Mononuclear cell (primary cell): ENCODE measurements around the gene COX6B2. TPM values are rescaled to one million over a fixed set of nuclear protein-coding genes. Genes with fewer than 3 reads are reported as not detected.
"Not testable (repeated sequence)": the region's sequence is repeated elsewhere in the genome, so short reads cannot be mapped to it uniquely, and the experiment has no call there.

ENCODE experiments used
- H3K27me3 ChIP-seq: 2 replicates; pipeline ENCODE4 v1.6.0; 2011; ENCODE audit warnings: low read length, control low read depth; ENCODE audit not compliant: insufficient read depth
- H3K4me1 ChIP-seq: 2 replicates; pipeline ENCODE4 v1.5.1; 2011; ENCODE audit warnings: mild to moderate bottlenecking, low read length, control low read depth; ENCODE audit not compliant: insufficient read depth
- H3K4me3 ChIP-seq: 2 replicates; pipeline ENCODE4 v1.5.1; 2011; ENCODE audit warnings: mild to moderate bottlenecking, low read length, moderate library complexity
- H3K9me3 ChIP-seq: 2 replicates; pipeline ENCODE4 v1.5.1; 2011; ENCODE audit warnings: low read depth, mild to moderate bottlenecking, control low read depth, low read length
- total RNA-seq: library from RNA; depleted of rRNA; stranded (reverse); fragments of >200 nt; gene quantifications from one replicate; pipeline ENCODE4 v1.2.3, GENCODE V29; 2012

Gene COX6B2, protein sequence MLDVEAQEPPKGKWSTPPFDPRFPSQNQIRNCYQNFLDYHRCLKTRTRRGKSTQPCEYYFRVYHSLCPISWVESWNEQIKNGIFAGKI
- not detected for total RNA-seq

DNA sequence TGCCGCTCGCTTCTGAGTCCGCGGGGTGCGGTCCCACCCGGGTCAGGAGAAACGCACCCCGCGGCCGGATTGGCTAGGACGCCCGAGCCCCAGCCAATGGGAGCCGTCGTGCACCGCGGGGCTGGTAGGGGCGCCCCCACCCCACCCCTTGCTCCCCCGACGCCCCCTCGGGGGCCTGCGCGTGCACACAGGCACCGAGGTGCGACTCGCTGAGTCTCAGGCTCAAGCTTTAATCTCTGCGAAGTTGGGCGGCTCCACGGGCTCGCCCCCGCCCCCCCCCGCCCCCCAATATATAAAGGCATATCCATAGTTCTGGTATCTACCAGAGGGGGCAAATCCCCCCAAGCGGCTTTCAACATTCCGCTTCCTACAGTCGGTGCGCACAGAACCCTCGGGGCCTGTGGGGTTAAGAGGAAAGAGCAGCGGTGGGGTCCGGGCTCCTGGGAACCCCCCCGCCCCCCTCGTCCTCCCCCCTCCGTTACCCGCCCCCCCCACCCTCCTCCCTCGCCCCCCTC lies at the start of gene COX6B2:
Gene COX6B2 (minus strand): TSS at position 22 of the 515 bp plus-strand sequence. CDS start 198 bp downstream, outside the sequence.
- Histone ChIP-seq H3K27me3 (peaks cover 31% of the 10 kb centered on the region), H3K9me3 (no peaks in the 10 kb centered on the region), H3K4me3 (no peak within 1 kb of the TSS), H3K4me1 (peaks cover 8% of the 10 kb centered on the region)

DNA sequence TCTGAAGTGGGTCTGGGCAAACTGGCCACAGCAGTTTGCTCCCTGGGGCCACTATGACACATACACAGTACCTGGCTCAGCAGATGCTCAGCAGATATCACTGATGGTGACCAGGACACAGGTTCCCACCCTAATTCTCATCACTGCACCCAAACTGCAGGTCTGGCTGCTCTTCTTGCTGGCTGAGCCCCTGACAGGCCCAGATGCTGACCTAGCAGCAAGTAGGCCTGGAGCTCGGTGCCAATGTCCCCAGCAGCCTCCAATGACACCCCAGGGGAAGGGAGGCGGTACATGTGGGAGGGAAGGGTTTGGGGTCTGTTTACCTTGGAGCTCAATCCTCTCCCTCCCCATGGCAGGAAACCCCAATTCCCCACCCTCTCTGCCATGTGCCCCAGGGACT lies 48.0 kb upstream of the COX6B2 start:
- Histone ChIP-seq H3K4me1 (peaks cover 42% of the 10 kb centered on the region), H3K27me3 (no peaks in the 10 kb centered on the region), H3K4me3 (no peak overlapping the region), H3K9me3 (no peaks in the 10 kb centered on the region)

DNA sequence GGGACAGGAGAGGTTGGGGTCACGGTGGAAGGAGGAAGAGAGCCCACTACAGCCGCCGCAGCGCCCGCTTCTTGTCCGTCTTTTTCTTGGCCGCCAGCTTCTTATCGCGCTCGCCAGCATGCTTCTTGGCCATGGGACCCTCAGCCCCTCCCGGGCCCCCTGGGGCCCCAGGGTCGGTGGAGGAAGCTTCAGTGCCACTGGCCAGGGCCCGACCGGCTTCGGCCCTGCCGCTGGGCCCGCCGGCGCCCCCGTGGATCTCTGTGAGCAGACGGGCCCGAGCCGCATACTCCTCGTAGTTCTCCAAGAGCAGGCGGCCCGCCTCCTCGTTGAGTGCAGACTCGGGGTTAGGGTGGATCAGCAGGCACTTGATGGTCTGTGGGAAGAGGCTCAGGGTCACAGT lies 46.9 kb upstream of the COX6B2 start:
- H3K27me3 ChIP-seq, H3K9me3 ChIP-seq, H3K4me3 ChIP-seq: not testable (repeated sequence)
- peaks cover 35% of the 10 kb centered on the region for H3K4me1 ChIP-seq

DNA sequence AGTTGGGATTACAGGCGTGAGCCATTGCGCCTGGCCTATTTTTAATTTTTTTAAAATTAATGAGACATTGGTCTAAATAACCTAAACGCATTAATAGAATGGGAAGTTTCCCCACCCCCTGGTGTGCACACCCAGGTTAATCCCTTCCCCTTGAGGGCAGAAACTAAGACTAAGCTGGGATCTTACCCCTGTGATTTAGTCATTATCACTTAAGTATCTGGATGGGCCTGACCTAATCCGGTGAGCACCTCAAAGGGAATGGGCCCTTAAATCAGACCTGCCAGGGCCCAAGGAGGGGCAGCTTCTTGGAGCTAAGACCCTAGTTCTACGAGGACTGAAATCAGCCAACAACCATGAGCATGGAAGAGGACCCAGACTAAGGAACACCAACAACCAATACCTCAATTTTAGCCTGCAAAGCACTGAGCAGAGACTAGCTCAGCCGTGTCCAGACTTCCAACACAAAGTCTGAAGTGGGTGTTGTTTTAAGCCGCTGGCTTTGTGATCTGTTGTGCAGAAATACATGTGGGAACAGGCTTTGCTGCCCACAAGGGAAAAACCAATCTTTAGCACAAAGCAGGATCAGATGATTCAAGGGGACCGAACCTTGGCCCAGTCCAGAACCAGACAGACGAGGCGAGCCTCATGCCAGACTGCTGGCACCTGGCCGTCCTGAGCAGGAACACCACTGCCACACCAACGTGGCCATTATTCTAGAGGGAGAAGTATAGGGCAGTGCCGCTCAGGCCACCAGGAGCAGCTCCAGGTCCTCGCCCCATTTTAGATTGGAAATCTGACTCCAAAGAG lies 46.0 kb upstream of the COX6B2 start:
- H3K9me3 ChIP-seq = no peaks in the 10 kb centered on the region

DNA sequence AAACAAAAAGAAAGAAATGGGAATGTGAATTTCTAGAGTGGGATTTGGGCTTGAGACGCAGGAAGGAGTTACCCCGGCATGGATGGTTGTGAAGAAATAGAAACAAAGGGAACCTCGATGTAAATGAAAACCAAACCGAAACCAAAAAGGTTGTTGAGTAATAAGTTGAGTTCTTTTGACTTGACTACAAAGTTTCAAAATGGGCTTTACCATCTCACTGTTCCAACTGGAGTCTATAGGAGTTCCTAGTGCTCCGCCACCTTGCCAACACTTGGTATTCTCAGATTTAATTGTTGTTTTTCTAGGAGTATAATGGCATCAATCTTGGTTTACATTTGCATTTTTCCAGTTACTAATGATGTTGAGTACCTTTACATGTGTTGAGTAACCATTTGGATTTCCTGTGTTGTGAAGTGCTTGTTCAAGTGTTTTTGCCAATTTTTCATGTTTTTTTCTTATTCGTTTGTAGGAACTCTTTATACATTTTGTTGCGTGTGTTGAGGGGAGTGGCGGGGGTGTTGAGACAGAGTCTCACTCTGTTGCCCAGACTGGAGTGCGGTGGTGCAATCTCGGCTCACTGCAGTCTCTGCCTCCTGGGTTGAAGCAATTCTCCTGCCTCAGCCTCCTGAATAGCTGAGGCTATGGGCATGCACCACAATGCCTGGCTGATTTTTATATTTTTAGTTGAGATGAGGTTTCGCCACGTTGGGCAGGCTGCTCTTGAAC lies 43.8 kb upstream of the COX6B2 start:
- Histone ChIP-seq H3K9me3 (no peaks in the 10 kb centered on the region), H3K4me1 (peaks cover 23% of the 10 kb centered on the region), H3K4me3 (no peak overlapping the region), H3K27me3 (no peaks in the 10 kb centered on the region)

More for the DNA sequence above, 46.0 kb upstream of the COX6B2 start:
- H3K4me3 ChIP-seq = no peak overlapping the region
- peaks cover 26% of the 10 kb centered on the region for H3K4me1 ChIP-seq
- H3K27me3 ChIP-seq = no peaks in the 10 kb centered on the region

DNA sequence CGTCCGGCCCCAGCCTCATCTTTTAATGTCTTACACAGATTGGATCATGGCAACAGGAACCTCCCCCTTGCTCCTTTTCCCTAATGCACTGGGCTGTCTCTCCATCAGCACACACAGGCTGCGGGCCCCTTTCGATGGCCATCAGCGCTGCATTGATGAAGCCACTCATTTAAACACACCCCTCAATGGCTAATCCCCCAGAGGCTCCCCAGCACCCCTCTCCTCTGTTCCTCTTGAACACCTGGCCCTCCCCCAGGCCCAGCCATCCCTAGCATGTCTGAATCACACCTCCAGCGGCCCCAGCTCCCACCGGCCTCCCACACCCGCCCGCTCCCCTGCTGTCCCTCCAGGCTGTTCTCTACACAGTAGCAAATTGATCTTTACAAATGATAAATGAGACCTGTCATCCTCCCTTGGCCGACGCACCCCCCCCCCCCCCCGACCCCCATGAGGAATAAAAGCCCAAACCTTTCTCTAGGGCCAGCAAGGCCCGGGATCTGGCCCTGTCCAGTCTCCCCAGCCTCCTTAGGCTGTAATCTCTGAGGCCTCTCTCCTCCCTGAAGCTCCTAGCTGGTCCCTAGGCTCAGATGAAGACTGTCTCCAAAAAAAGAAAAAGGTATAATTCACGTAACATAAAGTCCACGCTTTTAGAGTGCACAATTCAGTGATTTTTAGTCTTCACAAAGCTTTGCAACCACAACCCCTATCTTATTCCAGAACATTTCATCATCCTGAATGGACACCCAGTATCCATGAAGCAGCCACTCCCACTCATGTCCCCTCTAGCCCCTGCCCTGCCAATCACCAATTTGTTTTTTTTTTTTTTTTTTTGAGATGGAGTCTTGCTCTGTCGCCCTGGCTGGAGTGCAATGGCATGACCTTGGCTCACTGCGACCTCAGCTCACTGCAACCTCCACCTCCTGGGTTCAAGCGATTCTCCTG lies 38.6 kb upstream of the COX6B2 start:
- Histone ChIP-seq H3K4me3 (no peak overlapping the region), H3K9me3 (no peaks in the 10 kb centered on the region), H3K27me3 (no peaks in the 10 kb centered on the region), H3K4me1 (peaks cover 27% of the 10 kb centered on the region)

DNA sequence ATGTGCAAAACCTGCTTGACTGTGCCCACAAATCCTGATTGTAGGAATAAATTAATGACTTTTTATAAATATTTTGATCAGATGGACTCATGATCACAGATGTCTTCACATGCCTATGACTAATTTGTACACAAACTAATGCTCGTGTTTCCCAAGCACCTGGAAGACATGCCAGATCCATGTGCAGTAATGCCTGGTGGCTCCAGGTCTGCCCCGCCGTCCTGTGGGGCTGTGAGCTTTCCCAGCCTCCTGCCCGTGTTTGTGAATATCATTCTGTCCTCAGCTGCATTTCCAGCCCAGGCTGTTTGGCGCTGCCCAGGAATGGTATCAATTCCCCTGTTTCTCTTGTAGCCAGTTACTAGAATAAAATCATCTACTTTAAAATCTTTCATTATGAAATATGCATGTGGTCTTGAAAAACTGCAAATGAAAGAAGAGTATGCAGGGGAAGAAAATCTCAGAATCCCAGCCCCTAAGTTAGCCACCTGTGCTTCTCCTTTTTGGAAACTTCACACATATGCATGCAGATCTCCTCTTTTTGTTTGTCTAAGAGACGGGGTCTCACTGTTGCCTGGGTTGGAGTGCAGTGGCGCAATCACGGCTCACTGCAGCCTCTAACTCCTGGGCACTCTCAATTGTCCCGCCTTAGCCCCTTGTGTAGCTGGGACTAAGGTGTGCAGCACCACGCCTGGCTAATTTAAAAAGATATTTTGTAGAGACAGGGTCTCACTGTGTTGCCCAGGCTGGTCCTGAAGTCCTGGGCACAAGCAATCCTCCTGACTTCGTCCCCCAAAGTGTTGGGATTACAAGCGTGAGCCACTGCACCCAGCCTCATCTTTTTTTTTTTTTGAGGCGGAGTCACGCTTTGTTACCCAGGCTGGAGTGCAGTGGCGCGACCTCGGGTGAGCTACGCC lies 37.4 kb upstream of the COX6B2 start:
- no peak overlapping the region for H3K4me3 ChIP-seq
- no peaks in the 10 kb centered on the region for H3K9me3 ChIP-seq
- H3K4me1 ChIP-seq = peaks cover 35% of the 10 kb centered on the region
- H3K27me3 ChIP-seq = no peaks in the 10 kb centered on the region

DNA sequence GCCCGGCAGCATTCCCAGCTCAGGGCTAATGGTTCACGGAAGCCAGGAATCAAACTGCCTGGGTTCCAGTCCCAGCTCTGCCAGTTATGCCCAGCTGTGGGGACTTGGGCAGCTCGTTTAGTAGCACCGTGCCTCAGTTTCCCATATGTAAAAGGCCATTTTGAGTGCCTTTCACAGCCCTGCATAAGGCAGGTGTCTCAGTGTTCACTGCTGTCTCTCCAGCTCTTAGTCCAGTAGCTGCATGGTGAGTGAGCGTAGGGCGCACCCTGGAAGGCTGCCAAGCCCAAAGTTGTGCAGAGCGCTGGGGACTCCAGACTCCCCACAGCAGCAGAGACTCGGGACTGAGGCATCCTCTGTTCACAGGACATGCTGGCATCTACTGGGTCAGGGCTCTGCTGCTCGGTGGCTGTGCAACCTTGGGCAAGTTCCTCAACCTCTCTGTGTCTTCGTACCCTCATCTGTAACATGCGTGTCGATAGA lies 36.7 kb upstream of the COX6B2 start:
- no peaks in the 10 kb centered on the region for H3K27me3 ChIP-seq
- H3K4me1 ChIP-seq = peaks cover 40% of the 10 kb centered on the region
- H3K9me3 ChIP-seq = no peaks in the 10 kb centered on the region
- H3K4me3 ChIP-seq = no peak overlapping the region

DNA sequence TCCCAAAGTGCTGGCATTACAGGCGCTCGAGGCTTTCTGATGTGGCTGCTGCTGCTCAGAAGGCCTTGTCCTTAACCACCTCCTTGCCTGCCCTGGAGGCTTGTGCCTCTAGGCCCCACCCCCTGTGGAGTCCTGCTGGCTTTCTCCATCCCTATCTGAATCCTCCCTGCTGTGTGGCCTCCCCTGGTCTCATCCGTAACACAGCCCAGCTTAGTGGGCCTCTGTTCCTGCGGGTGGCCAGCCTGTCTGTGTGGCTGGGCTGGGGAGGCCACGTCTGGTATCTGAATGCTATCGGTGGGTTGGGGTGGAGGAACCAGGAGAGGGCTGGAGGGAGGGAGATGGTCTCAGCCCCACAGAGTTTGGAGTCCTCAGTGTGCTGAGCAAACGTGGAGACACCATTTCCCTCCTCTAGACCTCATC lies 36.0 kb upstream of the COX6B2 start:
- Histone ChIP-seq H3K9me3 (no peaks in the 10 kb centered on the region), H3K27me3 (no peaks in the 10 kb centered on the region), H3K4me1 (peaks cover 40% of the 10 kb centered on the region), H3K4me3 (no peak overlapping the region)

DNA sequence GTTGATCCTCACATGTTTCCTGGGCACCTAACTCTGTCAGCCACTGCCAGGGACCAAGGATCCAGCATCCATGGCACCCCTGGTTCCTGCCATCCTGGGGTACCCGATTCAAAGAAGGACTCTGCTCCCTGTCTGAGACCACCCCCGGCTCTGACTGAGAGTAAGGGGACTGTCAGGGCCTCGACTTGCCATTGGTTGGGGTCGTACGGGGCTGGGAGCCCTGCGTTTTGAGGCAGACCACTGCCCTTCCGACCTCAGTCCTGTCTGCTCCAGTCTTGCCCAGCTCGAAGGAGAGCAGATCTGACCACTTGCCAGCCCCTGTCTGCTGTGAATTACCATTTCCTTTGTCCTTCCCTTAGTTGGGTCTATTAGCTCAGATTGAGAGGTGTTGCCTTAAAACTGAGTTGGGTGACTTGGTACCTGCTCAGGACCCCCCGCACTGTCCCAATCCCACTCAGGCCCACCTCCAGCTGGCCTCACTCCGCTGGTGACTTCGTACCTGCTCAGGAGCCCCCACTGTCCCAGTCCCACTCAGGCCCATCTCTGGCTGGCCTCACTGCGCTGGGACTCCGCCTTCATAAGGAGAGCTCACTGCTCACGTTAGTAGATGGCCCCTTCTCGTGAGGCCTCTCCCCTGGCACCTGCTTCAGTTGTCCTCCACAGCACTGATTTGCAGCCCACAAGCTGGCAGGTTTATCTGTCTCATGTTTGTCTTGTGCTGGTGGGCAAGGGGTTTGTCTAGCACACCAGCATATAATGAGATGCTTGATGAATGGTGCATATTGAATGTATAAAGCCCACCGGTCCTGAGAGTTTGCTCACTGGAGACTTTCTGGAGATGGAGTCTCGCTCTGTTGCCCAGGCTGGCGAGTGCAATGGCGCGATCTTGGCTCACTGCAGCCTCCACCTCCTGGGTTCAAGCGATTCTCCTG lies 35.1 kb upstream of the COX6B2 start:
- H3K4me1 ChIP-seq = peaks cover 46% of the 10 kb centered on the region
- no peak overlapping the region for H3K4me3 ChIP-seq
- no peaks in the 10 kb centered on the region for H3K9me3 ChIP-seq
- no peaks in the 10 kb centered on the region for H3K27me3 ChIP-seq

DNA sequence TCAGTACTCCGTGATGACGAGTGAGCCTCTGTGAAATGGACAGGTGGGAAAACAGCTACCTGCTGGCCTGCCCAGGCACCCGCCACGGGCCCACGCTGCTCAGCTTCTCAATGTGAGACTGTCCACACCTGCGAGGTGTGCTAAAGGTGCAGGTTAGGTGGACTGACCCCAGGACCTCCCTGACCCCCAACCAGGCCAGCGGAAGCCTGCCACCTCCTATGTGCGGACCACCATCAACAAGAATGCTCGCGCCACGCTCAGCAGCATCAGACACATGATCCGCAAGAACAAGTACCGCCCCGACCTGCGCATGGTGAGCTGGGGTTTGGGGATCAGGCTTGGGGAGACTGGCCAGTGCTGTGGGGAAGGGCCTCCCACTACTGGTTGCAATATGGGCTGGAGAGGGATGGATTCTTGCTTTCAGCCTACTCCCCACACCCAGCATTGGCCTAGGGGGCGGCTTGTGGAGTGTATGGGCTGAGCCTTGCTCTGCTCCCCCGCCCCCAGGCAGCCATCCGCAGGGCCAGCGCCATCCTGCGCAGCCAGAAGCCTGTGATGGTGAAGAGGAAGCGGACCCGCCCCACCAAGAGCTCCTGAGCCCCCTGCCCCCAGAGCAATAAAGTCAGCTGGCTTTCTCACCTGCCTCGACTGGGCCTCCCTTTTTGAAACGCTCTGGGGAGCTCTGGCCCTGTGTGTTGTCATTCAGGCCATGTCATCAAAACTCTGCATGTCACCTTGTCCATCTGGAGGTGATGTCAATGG lies 33.4 kb upstream of the COX6B2 start:
- H3K4me3 ChIP-seq = no peak overlapping the region

DNA sequence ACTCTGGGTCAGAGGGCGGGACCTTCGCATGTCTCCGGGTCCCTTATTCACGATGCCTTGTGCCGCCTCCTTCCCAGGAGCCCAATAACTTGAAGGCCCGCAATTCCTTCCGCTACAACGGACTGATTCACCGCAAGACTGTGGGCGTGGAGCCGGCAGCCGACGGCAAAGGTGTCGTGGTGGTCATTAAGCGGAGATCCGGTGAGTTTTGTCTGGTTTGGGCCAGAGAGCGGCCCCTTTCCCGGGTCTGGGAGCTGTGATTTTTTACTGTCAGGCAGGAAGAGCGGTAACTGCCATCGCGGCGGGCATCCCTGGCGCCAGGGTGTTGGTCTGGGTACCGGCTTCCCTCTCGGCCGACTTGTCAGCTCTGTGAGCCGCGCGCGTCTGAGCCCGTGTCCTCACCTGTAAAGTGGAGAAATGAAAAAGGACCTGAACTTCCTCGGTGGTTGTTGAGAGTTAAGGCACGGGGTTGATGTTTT lies 32.0 kb upstream of the COX6B2 start:
- H3K4me3 ChIP-seq = peak overlapping the region; percentile 97

More for the DNA sequence above, 33.4 kb upstream of the COX6B2 start:
- Histone ChIP-seq H3K9me3 (no peaks in the 10 kb centered on the region), H3K27me3 (no peaks in the 10 kb centered on the region), H3K4me1 (peaks cover 57% of the 10 kb centered on the region)

More for the DNA sequence above, 32.0 kb upstream of the COX6B2 start:
- Histone ChIP-seq H3K27me3 (no peaks in the 10 kb centered on the region), H3K9me3 (no peaks in the 10 kb centered on the region), H3K4me1 (peaks cover 60% of the 10 kb centered on the region)
